ENCODE data around the gene QRICH1. TPM values are rescaled to one million over a fixed set of nuclear protein-coding genes. Genes with fewer than 3 reads are reported as not detected.
A peak's percentile ranks its signal among the peaks of the same experiment; 100 is the strongest.

The QRICH1 gene
- total and polyA plus RNA-seq, 12 donors: 21.1 to 72.5 (median 57.6) TPM

- WGBS, 2 donors: 0 to 1% methylated on average over 60 of the region's 60 CpGs
- Histone ChIP-seq H3K36me3 (peaks cover 0 to 42% (median 26%) of the 10 kb centered on the region in 9 donors), H3K4me1 (peaks cover 8 to 71% (median 49%) of the 10 kb centered on the region in 9 donors), H3K4me3 (peak overlapping the region; percentile 69 to 99 (median 92)), H3K9me3 (no peaks in the 10 kb centered on the region), H3K27ac (peak overlapping the region; percentile 98 to 100 (median 100)), H3K27me3 (no peaks in the 10 kb centered on the region)
- intact Hi-C loops (cut with DNase I): loop anchor here in 3 of 10 donors (2.0 to 10.0 kb wide), 2 partner anchors 33 to 403 kb away; partner anchors contain the start of genes AMT (in 1 of the 3) and NICN1 (in 1 of the 3)
- ATAC-seq (peak; percentile 86 to 95 (median 92)), DNase-seq (peak; percentile 99)
- TF ChIP-seq CTCF (IDR thresholded peaks at IDR 0.05): no peak
These were observed 72.6 kb downstream of the QRICH1 start for GRCh38 chr3:49021213-49021812.

GRCh38 chr3:49020330-49021212 is 73.3 kb downstream of the QRICH1 start:
- WGBS, 2 donors: 1 to 2% methylated on average over 51 of the region's 51 CpGs
- ATAC-seq (peak; percentile 1 to 29 (median 6)), DNase-seq (peak; percentile 60 to 62)
- no peak for TF ChIP-seq CTCF (IDR thresholded peaks at IDR 0.05)
- Histone ChIP-seq H3K9me3 (no peaks in the 10 kb centered on the region), H3K4me3 (peak overlapping the region; percentile 69 to 99 (median 92)), H3K27ac (peak overlapping the region; percentile 98 to 100 (median 100)), H3K36me3 (peaks cover 0 to 42% (median 27%) of the 10 kb centered on the region in 9 donors), H3K4me1 (peaks cover 8 to 64% (median 49%) of the 10 kb centered on the region in 9 donors), H3K27me3 (no peaks in the 10 kb centered on the region)
- intact Hi-C loops (cut with DNase I): loop anchor here in 3 of 10 donors (2.0 to 10.0 kb wide), 2 partner anchors 32 to 404 kb away; partner anchors contain the start of genes AMT (in 1 of the 3) and NICN1 (in 1 of the 3)

- Histone ChIP-seq H3K27ac (peak overlapping the region in 9 of 10 donors; percentile 99 to 100 (median 100)), H3K27me3 (no peaks in the 10 kb centered on the region), H3K4me1 (peaks cover 8 to 59% (median 43%) of the 10 kb centered on the region in 9 donors), H3K9me3 (no peaks in the 10 kb centered on the region), H3K36me3 (peaks cover 0 to 42% (median 27%) of the 10 kb centered on the region in 9 donors), H3K4me3 (peak overlapping the region in 9 of 10 donors; percentile 69 to 99 (median 94))
- 42 to 51% methylated on average over 12 of the region's 12 CpGs for WGBS, 2 donors
- no peak for TF ChIP-seq CTCF (IDR thresholded peaks at IDR 0.05)
- no peak for DNase-seq
- ATAC-seq: no peak
- intact Hi-C loops (cut with DNase I): loop anchor here in 3 of 10 donors (2.0 to 10.0 kb wide), 2 partner anchors 31 to 405 kb away; partner anchors contain the start of genes AMT (in 1 of the 3) and NICN1 (in 1 of the 3)
These were observed 73.9 kb downstream of the QRICH1 start for GRCh38 chr3:49019941-49020329.

GRCh38 chr3:49018707-49019006 is 75.2 kb downstream of the QRICH1 start:
- Histone ChIP-seq H3K27ac (peak overlapping the region in 9 of 10 donors; percentile 73 to 100 (median 78)), H3K9me3 (no peaks in the 10 kb centered on the region), H3K36me3 (peaks cover 0 to 42% (median 22%) of the 10 kb centered on the region in 9 donors), H3K4me1 (peaks cover 8 to 53% (median 42%) of the 10 kb centered on the region in 9 donors), H3K27me3 (no peaks in the 10 kb centered on the region), H3K4me3 (peak overlapping the region; percentile 64 to 99 (median 92))
- DNase-seq (no peak), ATAC-seq (no peak)
- no peak for TF ChIP-seq CTCF (IDR thresholded peaks at IDR 0.05)
- WGBS, 2 donors: 1 to 4% methylated on average over 18 of the region's 18 CpGs
- intact Hi-C loops (cut with DNase I): no loop called here
